ENCODE data around the gene ERC2.

Gene ERC2

GRCh38 chr3:56469141-56469540 is 874 bp upstream of the ERC2 start:
- Histone ChIP-seq H3K4me1 (ENCODE audit: control insufficient read depth, insufficient read depth, low read length) (no peaks in the 10 kb centered on the region), H3K9me3 (ENCODE audit: control insufficient read depth, low read length) (peaks cover 4% of the 10 kb centered on the region), H3K36me3 (ENCODE audit: control insufficient read depth, insufficient read depth, low read length, severe bottlenecking) (no peaks in the 10 kb centered on the region), H3K27me3 (replicated peaks; ENCODE audit: control insufficient read depth, insufficient read depth, low read length) (peaks cover 33% of the 10 kb centered on the region), H3K9ac (ENCODE audit: low read length) (no peak overlapping the region), H3K4me3 (ENCODE audit: low read length) (no peak overlapping the region)
- DNase-seq (ENCODE audit: low read depth): no peak

GRCh38 chr3:56467801-56468183 is 475 bp downstream of the ERC2 start:
- no peaks in the 10 kb centered on the region for H3K4me1 ChIP-seq (ENCODE audit: control insufficient read depth, insufficient read depth, low read length)
- H3K9me3 ChIP-seq (ENCODE audit: control insufficient read depth, low read length): peaks cover 4% of the 10 kb centered on the region
- H3K27me3 ChIP-seq (replicated peaks; ENCODE audit: control insufficient read depth, insufficient read depth, low read length): peaks cover 40% of the 10 kb centered on the region
- DNase-seq (ENCODE audit: low read depth): peak; percentile 3
- H3K4me3 ChIP-seq (ENCODE audit: low read length): peak overlapping the region; percentile 61
- no peaks in the 10 kb centered on the region for H3K36me3 ChIP-seq (ENCODE audit: control insufficient read depth, insufficient read depth, low read length, severe bottlenecking)
- no peak overlapping the region for H3K9ac ChIP-seq (ENCODE audit: low read length)

DNA sequence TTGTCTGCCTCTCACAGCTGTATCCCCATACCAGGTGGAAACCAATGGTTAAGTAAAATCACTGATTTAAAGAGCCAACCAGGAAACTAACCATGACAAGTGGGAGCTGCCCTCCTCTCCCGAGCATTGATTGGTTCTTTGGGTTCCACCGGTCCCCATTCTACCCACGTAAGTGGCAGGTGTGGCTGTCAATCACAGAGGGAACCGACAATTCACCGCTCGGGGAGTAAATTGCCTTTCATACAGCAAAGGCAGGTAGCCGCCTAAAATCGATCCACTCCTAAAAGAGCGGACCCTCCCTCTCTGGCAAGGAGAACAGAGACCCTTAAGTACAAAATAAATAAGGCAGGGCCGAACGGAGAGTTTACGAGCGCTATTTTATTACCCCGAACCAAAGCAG is 1.2 kb downstream of the ERC2 start:
- H3K9ac ChIP-seq (ENCODE audit: low read length): no peak overlapping the region
- no peak for DNase-seq (ENCODE audit: low read depth)
- H3K27me3 ChIP-seq (replicated peaks; ENCODE audit: control insufficient read depth, insufficient read depth, low read length): peaks cover 41% of the 10 kb centered on the region
- peaks cover 4% of the 10 kb centered on the region for H3K9me3 ChIP-seq (ENCODE audit: control insufficient read depth, low read length)
- no peaks in the 10 kb centered on the region for H3K36me3 ChIP-seq (ENCODE audit: control insufficient read depth, insufficient read depth, low read length, severe bottlenecking)
- H3K4me3 ChIP-seq (ENCODE audit: low read length): no peak overlapping the region
- no peaks in the 10 kb centered on the region for H3K4me1 ChIP-seq (ENCODE audit: control insufficient read depth, insufficient read depth, low read length)

DNA sequence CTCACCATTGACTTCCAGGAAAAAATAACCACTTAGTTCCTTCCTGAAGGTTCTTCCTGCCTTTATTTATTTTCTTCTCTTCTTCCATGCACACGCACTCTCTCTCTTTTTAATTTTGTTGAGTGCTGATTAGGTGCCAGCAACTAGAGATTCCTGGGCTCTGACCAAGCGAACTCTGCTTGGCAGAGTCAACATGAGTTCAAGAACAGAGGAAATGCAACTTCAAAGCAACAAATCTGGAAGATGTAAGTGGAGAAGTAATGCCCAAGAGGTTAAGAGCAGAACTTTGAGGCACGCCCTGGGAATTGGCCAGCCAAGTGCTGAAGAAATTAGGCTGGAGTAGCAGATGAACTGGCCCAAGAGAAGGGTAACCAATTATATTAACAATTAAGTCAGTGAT is 8.5 kb downstream of the ERC2 start:
- no peak for DNase-seq (ENCODE audit: low read depth)
- H3K9ac ChIP-seq (ENCODE audit: low read length): no peak overlapping the region
- H3K27me3 ChIP-seq (replicated peaks; ENCODE audit: control insufficient read depth, insufficient read depth, low read length): peaks cover 31% of the 10 kb centered on the region
- peaks cover 16% of the 10 kb centered on the region for H3K4me1 ChIP-seq (ENCODE audit: control insufficient read depth, insufficient read depth, low read length)
- H3K36me3 ChIP-seq (ENCODE audit: control insufficient read depth, insufficient read depth, low read length, severe bottlenecking): no peaks in the 10 kb centered on the region
- H3K4me3 ChIP-seq (ENCODE audit: low read length): peak overlapping the region; percentile 40
- no peaks in the 10 kb centered on the region for H3K9me3 ChIP-seq (ENCODE audit: control insufficient read depth, low read length)

DNA sequence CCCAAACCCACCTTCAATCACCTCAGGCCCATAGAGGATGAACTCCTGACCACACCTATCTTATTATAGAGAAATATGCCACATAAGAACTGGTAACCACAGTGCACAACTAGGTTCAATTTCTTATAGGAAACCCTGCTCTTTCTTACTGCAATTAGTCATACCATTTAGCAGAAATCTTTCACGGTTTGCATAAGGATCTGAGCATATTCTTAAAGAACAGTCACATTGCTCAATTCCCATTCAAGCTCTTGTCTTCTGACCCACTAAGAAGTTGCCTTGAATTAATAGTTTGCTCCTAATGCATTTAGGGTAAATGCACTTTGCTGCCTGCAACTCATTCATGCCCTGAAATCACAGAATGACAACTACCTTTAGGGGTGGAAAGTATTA is 9.2 kb downstream of the ERC2 start:
- Histone ChIP-seq H3K27me3 (replicated peaks; ENCODE audit: control insufficient read depth, insufficient read depth, low read length) (peaks cover 26% of the 10 kb centered on the region), H3K9ac (ENCODE audit: low read length) (no peak overlapping the region), H3K4me1 (ENCODE audit: control insufficient read depth, insufficient read depth, low read length) (peaks cover 16% of the 10 kb centered on the region), H3K36me3 (ENCODE audit: control insufficient read depth, insufficient read depth, low read length, severe bottlenecking) (no peaks in the 10 kb centered on the region), H3K9me3 (ENCODE audit: control insufficient read depth, low read length) (no peaks in the 10 kb centered on the region), H3K4me3 (ENCODE audit: low read length) (peak overlapping the region; percentile 40)
- DNase-seq (ENCODE audit: low read depth): no peak

DNA sequence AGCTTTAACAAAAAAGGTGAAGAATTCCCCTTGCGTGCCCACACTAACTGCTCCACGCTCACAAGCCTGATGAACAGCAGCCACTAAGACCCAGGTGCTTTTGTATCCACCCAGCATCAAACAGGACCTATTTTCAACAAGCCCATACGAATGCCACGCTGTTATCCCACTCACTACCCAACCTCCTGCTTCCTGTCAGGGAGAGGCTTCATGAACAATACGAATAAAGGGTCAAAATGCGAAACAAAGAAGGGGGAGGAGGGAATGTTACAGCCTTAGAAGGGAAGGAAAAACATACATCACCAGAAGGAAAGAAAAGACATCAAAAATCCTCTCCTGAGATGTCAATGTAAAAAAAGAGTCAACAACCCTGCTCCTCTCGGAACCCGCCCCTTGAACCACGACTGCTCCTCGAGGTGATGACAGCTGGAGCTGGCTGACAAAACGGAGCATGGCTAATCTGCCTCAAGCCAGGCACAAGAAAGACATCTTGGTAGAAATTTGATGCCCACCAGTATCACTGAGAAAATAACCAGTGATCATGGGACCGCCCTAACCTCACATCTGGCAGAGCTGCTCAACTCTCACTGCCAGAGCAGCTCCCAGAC is 9.7 kb downstream of the ERC2 start:
- DNase-seq (ENCODE audit: low read depth): no peak
- Histone ChIP-seq H3K27me3 (replicated peaks; ENCODE audit: control insufficient read depth, insufficient read depth, low read length) (peaks cover 28% of the 10 kb centered on the region), H3K9ac (ENCODE audit: low read length) (no peak overlapping the region), H3K4me3 (ENCODE audit: low read length) (no peak overlapping the region), H3K36me3 (ENCODE audit: control insufficient read depth, insufficient read depth, low read length, severe bottlenecking) (no peaks in the 10 kb centered on the region), H3K9me3 (ENCODE audit: control insufficient read depth, low read length) (no peaks in the 10 kb centered on the region), H3K4me1 (ENCODE audit: control insufficient read depth, insufficient read depth, low read length) (peaks cover 16% of the 10 kb centered on the region)

- no peaks in the 10 kb centered on the region for H3K9me3 ChIP-seq (ENCODE audit: control insufficient read depth, low read length)
- peaks cover 27% of the 10 kb centered on the region for H3K27me3 ChIP-seq (replicated peaks; ENCODE audit: control insufficient read depth, insufficient read depth, low read length)
- peaks cover 16% of the 10 kb centered on the region for H3K4me1 ChIP-seq (ENCODE audit: control insufficient read depth, insufficient read depth, low read length)
- H3K36me3 ChIP-seq (ENCODE audit: control insufficient read depth, insufficient read depth, low read length, severe bottlenecking): no peaks in the 10 kb centered on the region
- H3K4me3 ChIP-seq (ENCODE audit: low read length): no peak overlapping the region
- DNase-seq (ENCODE audit: low read depth): no peak
- no peak overlapping the region for H3K9ac ChIP-seq (ENCODE audit: low read length)
Measured at GRCh38 chr3:56456117-56456516, 12.2 kb downstream of the ERC2 start.

- Histone ChIP-seq H3K36me3 (ENCODE audit: control insufficient read depth, insufficient read depth, low read length, severe bottlenecking) (no peaks in the 10 kb centered on the region), H3K9ac (ENCODE audit: low read length) (no peak overlapping the region), H3K4me1 (ENCODE audit: control insufficient read depth, insufficient read depth, low read length) (no peaks in the 10 kb centered on the region), H3K4me3 (ENCODE audit: low read length) (no peak overlapping the region), H3K9me3 (ENCODE audit: control insufficient read depth, low read length) (no peaks in the 10 kb centered on the region), H3K27me3 (replicated peaks; ENCODE audit: control insufficient read depth, insufficient read depth, low read length) (peaks cover 22% of the 10 kb centered on the region)
- no peak for DNase-seq (ENCODE audit: low read depth)
Measured at GRCh38 chr3:56453011-56453410, 15.3 kb downstream of the ERC2 start.

- no peak overlapping the region for H3K9ac ChIP-seq (ENCODE audit: low read length)
- no peaks in the 10 kb centered on the region for H3K9me3 ChIP-seq (ENCODE audit: control insufficient read depth, low read length)
- no peak overlapping the region for H3K4me3 ChIP-seq (ENCODE audit: low read length)
- H3K36me3 ChIP-seq (ENCODE audit: control insufficient read depth, insufficient read depth, low read length, severe bottlenecking): no peaks in the 10 kb centered on the region
- H3K27me3 ChIP-seq (replicated peaks; ENCODE audit: control insufficient read depth, insufficient read depth, low read length): peaks cover 16% of the 10 kb centered on the region
- DNase-seq (ENCODE audit: low read depth): no peak
- no peaks in the 10 kb centered on the region for H3K4me1 ChIP-seq (ENCODE audit: control insufficient read depth, insufficient read depth, low read length)
Measured at GRCh38 chr3:56452085-56452484, 16.2 kb downstream of the ERC2 start.

- no peak overlapping the region for H3K9ac ChIP-seq (ENCODE audit: low read length)
- peaks cover 2% of the 10 kb centered on the region for H3K9me3 ChIP-seq (ENCODE audit: control insufficient read depth, low read length)
- no peaks in the 10 kb centered on the region for H3K4me1 ChIP-seq (ENCODE audit: control insufficient read depth, insufficient read depth, low read length)
- no peak for DNase-seq (ENCODE audit: low read depth)
- no peak overlapping the region for H3K4me3 ChIP-seq (ENCODE audit: low read length)
- H3K36me3 ChIP-seq (ENCODE audit: control insufficient read depth, insufficient read depth, low read length, severe bottlenecking): no peaks in the 10 kb centered on the region
- no peaks in the 10 kb centered on the region for H3K27me3 ChIP-seq (replicated peaks; ENCODE audit: control insufficient read depth, insufficient read depth, low read length)
Measured at GRCh38 chr3:56443372-56443771, 24.9 kb downstream of the ERC2 start.

DNA sequence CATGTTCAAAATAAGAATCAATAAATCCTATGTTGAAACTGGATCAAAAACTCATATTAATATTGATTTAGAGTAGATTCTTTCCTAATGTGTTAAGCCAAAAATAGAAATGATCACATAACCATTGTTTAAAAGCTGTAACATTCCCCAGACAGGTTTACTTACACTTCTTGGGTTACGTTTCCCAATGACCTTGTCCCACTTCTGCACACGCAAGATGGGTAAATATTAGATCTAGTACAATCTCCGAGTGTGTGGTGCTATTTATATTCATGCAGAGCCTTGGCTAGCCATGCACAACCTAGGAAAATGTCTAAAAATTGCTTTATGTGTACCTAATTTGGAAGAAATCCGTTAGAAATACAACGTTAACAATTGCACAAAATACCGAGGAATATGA is 39.6 kb downstream of the ERC2 start:
- H3K36me3 ChIP-seq (ENCODE audit: control insufficient read depth, insufficient read depth, low read length, severe bottlenecking): no peaks in the 10 kb centered on the region
- peaks cover 7% of the 10 kb centered on the region for H3K9me3 ChIP-seq (ENCODE audit: control insufficient read depth, low read length)
- no peak overlapping the region for H3K9ac ChIP-seq (ENCODE audit: low read length)
- H3K27me3 ChIP-seq (replicated peaks; ENCODE audit: control insufficient read depth, insufficient read depth, low read length): no peaks in the 10 kb centered on the region
- no peak overlapping the region for H3K4me3 ChIP-seq (ENCODE audit: low read length)
- no peaks in the 10 kb centered on the region for H3K4me1 ChIP-seq (ENCODE audit: control insufficient read depth, insufficient read depth, low read length)
- DNase-seq (ENCODE audit: low read depth): no peak

- Histone ChIP-seq H3K9ac (ENCODE audit: low read length) (no peak overlapping the region), H3K4me1 (ENCODE audit: control insufficient read depth, insufficient read depth, low read length) (no peaks in the 10 kb centered on the region), H3K9me3 (ENCODE audit: control insufficient read depth, low read length) (no peaks in the 10 kb centered on the region), H3K36me3 (ENCODE audit: control insufficient read depth, insufficient read depth, low read length, severe bottlenecking) (no peaks in the 10 kb centered on the region), H3K27me3 (replicated peaks; ENCODE audit: control insufficient read depth, insufficient read depth, low read length) (no peaks in the 10 kb centered on the region), H3K4me3 (ENCODE audit: low read length) (no peak overlapping the region)
- DNase-seq (ENCODE audit: low read depth): no peak
Measured at GRCh38 chr3:56424885-56425284, 43.4 kb downstream of the ERC2 start.

Data from adipocyte (in vitro differentiated cells).